IMR-90 (cell line): ENCODE results near the gene EPHA2. TPM values are rescaled to one million over a fixed set of nuclear protein-coding genes. Genes with fewer than 3 reads are reported as not detected.

Experiments used
- ATAC-seq: fragments of 200-7000 bp; cut with Tn5 transposase; 2 replicates; pipeline ENCODE4 v1.9.1; 2020; ENCODE audit warnings: low read depth, mild to moderate bottlenecking, moderate library complexity
- BruUV-seq: library from RNA; stranded (reverse); fragments of 400-500 nt; replicated peaks from 2 replicates; lab custom pipeline; 2021; lab: Mats Ljungman, UMichigan
- CTCF ChIA-PET: fragments of 300-600 bp; formaldehyde crosslinking; extraction: SDS; loops from one replicate; lab custom pipeline; 2021; ENCODE audit warnings: antibody characterized with exemption; lab: Yijun Ruan, JAX
- POLR2A ChIA-PET: fragments of 300-600 bp; sonication (Branson Sonifier 250); formaldehyde crosslinking; loops from one replicate; lab custom pipeline; 2022; ENCODE audit warnings: antibody characterized with exemption; ENCODE audit not compliant: unreplicated experiment; lab: Charles Lee
- DNase-seq: peaks from one replicate; pipeline ENCODE4 v3.0.0; 2013
- H2AFZ ChIP-seq: replicated peaks from 2 replicates; pipeline ENCODE3; 2013; ENCODE audit warnings: low read length, mild to moderate bottlenecking; ENCODE audit not compliant: poor library complexity
- H2AK5ac ChIP-seq: 2 replicates; pipeline ENCODE4 v1.6.1; 2013; ENCODE audit warnings: low read depth, low read length, inconsistent platforms
- H2AK9ac ChIP-seq: replicated peaks from 2 replicates; pipeline ENCODE3; 2013; ENCODE audit warnings: mild to moderate bottlenecking, low read depth, low read length, moderate library complexity; ENCODE audit not compliant: poor library complexity
- H2BK120ac ChIP-seq: 2 replicates; pipeline ENCODE4 v1.6.1; 2013; ENCODE audit warnings: low read depth, low read length, inconsistent platforms
- H2BK15ac ChIP-seq: 3 replicates; pipeline ENCODE4 v1.6.1; 2013; ENCODE audit warnings: low read depth, low read length, inconsistent platforms
- H2BK20ac ChIP-seq: 2 replicates; pipeline ENCODE4 v1.6.1; 2013; ENCODE audit warnings: low read depth, mild to moderate bottlenecking, inconsistent platforms, low read length, moderate library complexity
- H2BK5ac ChIP-seq: 2 replicates; pipeline ENCODE4 v1.6.1; 2013; ENCODE audit warnings: mild to moderate bottlenecking, low read depth, low read length, inconsistent platforms; ENCODE audit not compliant: poor library complexity, severe bottlenecking
- H3K14ac ChIP-seq: replicated peaks from 2 replicates; pipeline ENCODE4 v1.6.1; 2013; ENCODE audit warnings: low read depth, low read length, inconsistent platforms
- H3K18ac ChIP-seq: 2 replicates; pipeline ENCODE4 v1.6.1; 2013; ENCODE audit warnings: low read depth, low read length, control low read depth
- H3K23ac ChIP-seq: 2 replicates; pipeline ENCODE4 v1.6.1; 2013; ENCODE audit warnings: low read depth, low read length, inconsistent platforms
- H3K27ac ChIP-seq: 2 replicates; pipeline ENCODE4 v1.5.1; 2013; ENCODE audit warnings: mild to moderate bottlenecking, control low read depth, low read length; ENCODE audit not compliant: insufficient read depth
- H3K27me3 ChIP-seq: 2 replicates; pipeline ENCODE4 v1.6.1; 2013; ENCODE audit warnings: low read length; ENCODE audit not compliant: control insufficient read depth, insufficient read depth
- H3K36me3 ChIP-seq: 2 replicates; pipeline ENCODE4 v1.6.1; 2013; ENCODE audit warnings: low read length, mixed read lengths; ENCODE audit not compliant: control insufficient read depth, insufficient read depth
- H3K4ac ChIP-seq: 2 replicates; pipeline ENCODE4 v1.6.1; 2013; ENCODE audit warnings: low read depth, low read length, inconsistent platforms
- H3K4me1 ChIP-seq: 2 replicates; pipeline ENCODE4 v1.6.1; 2013; ENCODE audit warnings: low read length, mixed read lengths; ENCODE audit not compliant: control insufficient read depth, insufficient read depth
- H3K4me2 ChIP-seq: 2 replicates; pipeline ENCODE4 v1.6.1; 2013; ENCODE audit warnings: low read depth, mild to moderate bottlenecking, control low read depth, low read length, moderate library complexity
- H3K4me3 ChIP-seq: 2 replicates; pipeline ENCODE4 v1.5.1; 2013; ENCODE audit warnings: low read depth, mild to moderate bottlenecking, control low read depth, low read length, moderate library complexity; ENCODE audit not compliant: insufficient read depth
- H3K56ac ChIP-seq: 2 replicates; pipeline ENCODE4 v1.6.1; 2013; ENCODE audit warnings: low read length, inconsistent platforms; ENCODE audit not compliant: insufficient read depth; ENCODE audit errors: extremely low read depth
- H3K79me1 ChIP-seq, 2 experiments: 2 replicates each; pipeline ENCODE4 v1.6.1; 2013; ENCODE audit warnings: low read length in 2 of 2, inconsistent platforms in 1 of 2, low read depth in 1 of 2
- H3K9ac ChIP-seq: 2 replicates; pipeline ENCODE4 v1.6.1; 2013; ENCODE audit warnings: low read depth, low read length, control low read depth
- H3K9me1 ChIP-seq: 2 replicates; pipeline ENCODE4 v1.6.1; 2013; ENCODE audit warnings: low read length, inconsistent platforms; ENCODE audit not compliant: insufficient read depth
- H3K9me3 ChIP-seq: 2 replicates; pipeline ENCODE4 v1.6.1; 2013; ENCODE audit warnings: low read length; ENCODE audit not compliant: control insufficient read depth, insufficient read depth
- H4K20me1 ChIP-seq: 2 replicates; pipeline ENCODE4 v1.6.1; 2013; ENCODE audit warnings: low read length, inconsistent platforms; ENCODE audit not compliant: insufficient read depth
- H4K5ac ChIP-seq: 2 replicates; pipeline ENCODE4 v1.6.1; 2013; ENCODE audit warnings: mild to moderate bottlenecking, low read depth, low read length, control low read depth
- H4K8ac ChIP-seq, 2 experiments: 2 replicates each; pipeline ENCODE4 v1.6.1; 2013; ENCODE audit warnings: low read depth in 2 of 2, low read length in 2 of 2, control low read depth in 1 of 2, inconsistent platforms in 1 of 2
- H4K91ac ChIP-seq: 2 replicates; pipeline ENCODE4 v1.6.1; 2013; ENCODE audit warnings: low read depth, low read length, inconsistent platforms; ENCODE audit not compliant: insufficient read depth
- CEBPB ChIP-seq: IDR thresholded peaks from 2 replicates; pipeline ENCODE4 v1.6.1; 2012; ENCODE audit warnings: low read depth, low read length, improper control_type of control experiment
- CHD1 ChIP-seq: IDR thresholded peaks from 2 replicates; pipeline ENCODE4 v1.6.1; 2012; ENCODE audit warnings: low read depth, low read length, improper control_type of control experiment
- MAFK ChIP-seq: IDR thresholded peaks from 2 replicates; pipeline ENCODE4 v1.6.1; 2012; ENCODE audit warnings: low read depth, low read length, improper control_type of control experiment
- MXI1 ChIP-seq: IDR thresholded peaks from 2 replicates; pipeline ENCODE4 v1.6.1; 2012; ENCODE audit warnings: low read depth, mild to moderate bottlenecking, low read length, moderate library complexity, borderline replicate concordance
- POLR2A ChIP-seq: IDR thresholded peaks from 2 replicates; pipeline ENCODE4 v1.6.1; 2012; ENCODE audit warnings: mild to moderate bottlenecking, low read depth, low read length
- RFX5 ChIP-seq: IDR thresholded peaks from 2 replicates; pipeline ENCODE4 v1.8.0; 2012; ENCODE audit warnings: low read depth, mild to moderate bottlenecking, low read length, moderate library complexity
- WGBS, 2 experiments: methylation state at CpG; one replicate each; pipeline versions ENCODE4 v1.1.5 to v1.1.7; 2013; ENCODE audit warnings: missing lambda C conversion rate in 2 of 2; ENCODE audit not compliant: insufficient read length in 1 of 2; ENCODE audit errors: extremely low coverage in 2 of 2; 5-methylcytosine and 5-hydroxymethylcytosine counted together
- dilution Hi-C: fragments of 300-500 bp; cut with HindIII; formaldehyde crosslinking; loops from one replicate; pipeline ENCODE4 v1.14.3; 2018; ENCODE audit warnings: low sequenced_read_pairs; ENCODE audit not compliant: unreplicated experiment
- in situ Hi-C: fragments of 300-500 bp; cut with MboI; formaldehyde crosslinking; loops from 3 replicates; pipeline ENCODE4 v1.14.3; 2019; ENCODE audit warnings: low sequenced_read_pairs, inconsistent platforms, mixed read lengths
- intact Hi-C: fragments of 100-400 bp; cut with micrococcal nuclease; formaldehyde crosslinking; loops from 2 replicates; pipeline ENCODE4 v1.10.0; 2022
- polyA plus RNA-seq, 3 experiments: library from polyadenylated mRNA; depleted of rRNA; stranded (reverse); fragments of >200 nt; gene quantifications; 2 replicates each; pipeline ENCODE4 v1.2.3, GENCODE V29; 2012; ENCODE audit warnings: low replicate concordance in 1 of 3
- total RNA-seq: library from RNA; depleted of rRNA; stranded (reverse); fragments of >200 nt; gene quantifications from 2 replicates; pipeline ENCODE4 v1.2.3, GENCODE V29; 2012
- TF ChIP-seq, protein P1 (sequence below): conservative IDR thresholded peaks from 2 replicates; pipeline ENCODE4 v1.5.1; 2012; ENCODE audit warnings: mild to moderate bottlenecking, low read depth, low read length, improper control_type of control experiment

Gene EPHA2
- total and polyA plus RNA-seq, 2 of the 4 experiments (the other 2 are of a cell fraction): 24.0 to 72.6 TPM

DNA sequence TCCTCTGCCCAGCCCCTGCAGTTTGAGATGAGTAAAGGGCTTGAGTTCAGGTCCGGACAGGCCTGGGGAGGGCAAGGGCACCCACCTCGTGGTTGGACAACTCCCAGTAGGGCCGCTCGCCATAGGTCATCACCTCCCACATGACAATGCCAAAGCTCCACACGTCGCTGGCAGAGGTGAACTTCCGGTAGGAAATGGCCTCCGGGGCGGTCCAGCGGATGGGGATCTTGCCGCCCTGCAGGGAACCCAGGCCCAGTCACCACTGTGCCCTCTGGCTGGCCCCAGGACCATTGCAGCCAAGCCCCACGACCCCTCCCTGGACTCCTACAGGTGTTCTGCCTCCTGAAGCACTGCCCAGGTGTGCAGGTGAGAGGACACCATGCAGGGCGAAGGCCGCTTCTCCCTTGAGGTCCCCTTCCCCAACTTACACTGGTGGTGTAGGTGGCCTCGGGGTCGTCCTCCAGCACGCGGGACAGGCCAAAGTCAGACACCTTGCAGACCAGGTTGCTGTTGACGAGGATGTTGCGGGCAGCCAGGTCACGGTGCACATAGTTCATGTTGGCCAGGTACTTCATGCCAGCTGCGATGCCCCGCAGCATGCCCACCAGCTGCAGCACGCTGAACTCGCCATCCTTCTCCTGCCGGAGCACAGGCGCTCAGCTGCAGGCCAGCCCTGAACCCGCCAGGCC, 24.1 kb downstream of the EPHA2 start:
- H2BK20ac ChIP-seq: no peak overlapping the region
- H3K9me3 ChIP-seq: no peaks in the 10 kb centered on the region
- no peak overlapping the region for H3K4me2 ChIP-seq
- no peak overlapping the region for H2BK120ac ChIP-seq
- CTCF ChIA-PET: no interaction called here
- H2BK5ac ChIP-seq: no peak overlapping the region
- DNase-seq (no peak), ATAC-seq (no peak)
- H2BK15ac ChIP-seq: no peak overlapping the region
- intact Hi-C loops (no loop called here), dilution Hi-C loops (no loop called here), in situ Hi-C loops (no loop called here)
- peaks cover 39% of the 10 kb centered on the region for H4K20me1 ChIP-seq
- no peak overlapping the region for H2AK9ac ChIP-seq
- peaks cover 87% of the 10 kb centered on the region for H3K36me3 ChIP-seq
- 0 out of 2 replicates have a peak, but pooled peaks cover 2% of the 10 kb centered on the region for H3K9me1 ChIP-seq
- no peak overlapping the region for H3K4ac ChIP-seq
- H3K4me1 ChIP-seq: no peaks in the 10 kb centered on the region
- POLR2A ChIA-PET: no interaction called here
- WGBS, 2 experiments: 95% methylated on average over 4 of the region's 28 CpGs; no CpG with 5 or more reads in 1 of the 2 experiments
- no peak overlapping the region for H3K9ac ChIP-seq
- no peak overlapping the region for H3K4me3 ChIP-seq
- no peak overlapping the region for H3K18ac ChIP-seq
- H3K27me3 ChIP-seq: no peaks in the 10 kb centered on the region
- no peak overlapping the region for H3K56ac ChIP-seq
- H3K79me1 ChIP-seq: peaks cover 21 to 82% of the 10 kb centered on the region in 2 experiments
- no peak for TF ChIP-seq MAFK
- TF ChIP-seq RFX5: no peak
- no peak for TF ChIP-seq CHD1
- TF ChIP-seq MXI1: no peak
- TF ChIP-seq POLR2A: no peak
- TF ChIP-seq CEBPB: no peak
- TF ChIP-seq, protein P1, sequence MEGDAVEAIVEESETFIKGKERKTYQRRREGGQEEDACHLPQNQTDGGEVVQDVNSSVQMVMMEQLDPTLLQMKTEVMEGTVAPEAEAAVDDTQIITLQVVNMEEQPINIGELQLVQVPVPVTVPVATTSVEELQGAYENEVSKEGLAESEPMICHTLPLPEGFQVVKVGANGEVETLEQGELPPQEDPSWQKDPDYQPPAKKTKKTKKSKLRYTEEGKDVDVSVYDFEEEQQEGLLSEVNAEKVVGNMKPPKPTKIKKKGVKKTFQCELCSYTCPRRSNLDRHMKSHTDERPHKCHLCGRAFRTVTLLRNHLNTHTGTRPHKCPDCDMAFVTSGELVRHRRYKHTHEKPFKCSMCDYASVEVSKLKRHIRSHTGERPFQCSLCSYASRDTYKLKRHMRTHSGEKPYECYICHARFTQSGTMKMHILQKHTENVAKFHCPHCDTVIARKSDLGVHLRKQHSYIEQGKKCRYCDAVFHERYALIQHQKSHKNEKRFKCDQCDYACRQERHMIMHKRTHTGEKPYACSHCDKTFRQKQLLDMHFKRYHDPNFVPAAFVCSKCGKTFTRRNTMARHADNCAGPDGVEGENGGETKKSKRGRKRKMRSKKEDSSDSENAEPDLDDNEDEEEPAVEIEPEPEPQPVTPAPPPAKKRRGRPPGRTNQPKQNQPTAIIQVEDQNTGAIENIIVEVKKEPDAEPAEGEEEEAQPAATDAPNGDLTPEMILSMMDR: no peak
- H4K8ac ChIP-seq: no peak overlapping the region
- H2AFZ ChIP-seq: no peak overlapping the region
- H3K27ac ChIP-seq: no peak overlapping the region
- BruUV-seq: no TSS peak
- no peak overlapping the region for H4K5ac ChIP-seq
- no peak overlapping the region for H3K14ac ChIP-seq
- no peak overlapping the region for H2AK5ac ChIP-seq
- no peak overlapping the region for H4K91ac ChIP-seq
- H3K23ac ChIP-seq: no peak overlapping the region
